HK-2 (cell line): ENCODE data around the gene POC1B.
A peak's percentile ranks its signal among the peaks of the same experiment; 100 is the strongest.

Source experiments
- DNase-seq: peaks from one replicate; pipeline ENCODE4 v3.0.0-alpha.2; 2018; ENCODE audit not compliant: unreplicated experiment

The POC1B gene

GRCh38 chr12:89539426-89540223 lies 13.8 kb upstream of the POC1B start:
- no peak for DNase-seq

GRCh38 chr12:89538897-89539296 lies 13.1 kb upstream of the POC1B start:
- DNase-seq: no peak

- no peak for DNase-seq
These were observed 11.5 kb upstream of the POC1B start for GRCh38 chr12:89537389-89537788.

- no peak for DNase-seq
These were observed 3.9 kb upstream of the POC1B start for GRCh38 chr12:89529738-89530137.

GRCh38 chr12:89528434-89528833 lies 2.6 kb upstream of the POC1B start:
- no peak for DNase-seq

- peak; percentile 44 for DNase-seq
These were observed 483 bp downstream of the POC1B start for GRCh38 chr12:89525305-89525823.

- DNase-seq: peak; percentile 85
These were observed 1.1 kb downstream of the POC1B start, which contains the start of gene GALNT4 for GRCh38 chr12:89524541-89525304. Gene GALNT4 (minus strand): TSS chr12:89524796. CDS start chr12:89524549, 247 bp downstream.

- DNase-seq: no peak
These were observed 1.9 kb downstream of the POC1B start for GRCh38 chr12:89523843-89524540.

GRCh38 chr12:89523393-89523792 lies 2.5 kb downstream of the POC1B start:
- no peak for DNase-seq

GRCh38 chr12:89521364-89522223 lies 4.3 kb downstream of the POC1B start:
- no peak for DNase-seq

GRCh38 chr12:89517720-89518119 lies 8.1 kb downstream of the POC1B start:
- DNase-seq: no peak

GRCh38 chr12:89516633-89517032 lies 9.2 kb downstream of the POC1B start:
- no peak for DNase-seq

- DNase-seq: no peak
These were observed 11.1 kb downstream of the POC1B start for GRCh38 chr12:89514751-89515150.

- DNase-seq: no peak
These were observed 12.3 kb downstream of the POC1B start for GRCh38 chr12:89513544-89513943.

GRCh38 chr12:89507015-89507824 lies 18.6 kb downstream of the POC1B start:
- no peak for DNase-seq

- DNase-seq: no peak
These were observed 19.8 kb downstream of the POC1B start for GRCh38 chr12:89506050-89506449.

GRCh38 chr12:89504560-89505346 lies 21.1 kb downstream of the POC1B start:
- no peak for DNase-seq

- DNase-seq: no peak
These were observed 24.1 kb downstream of the POC1B start for GRCh38 chr12:89501793-89502192.

- no peak for DNase-seq
These were observed 26.0 kb downstream of the POC1B start for GRCh38 chr12:89499857-89500256.

- no peak for DNase-seq
These were observed 28.4 kb downstream of the POC1B start for GRCh38 chr12:89497467-89497866.
